ENCODE measurements around the gene RALGPS1.

GRCh38 chr9:127139775-127140174 is 225.2 kb downstream of the RALGPS1 start:
- TF ChIP-seq CTCF (IDR thresholded peaks at IDR 0.05) (no peak), EZH2phosphoT487 (IDR thresholded peaks at IDR 0.05) (no peak), EZH2 (IDR thresholded peaks at IDR 0.05) (no peak)
